Esophagus muscularis mucosa (tissue), 4 donors: ENCODE data around the gene DMXL2.

ENCODE experiments used
- EP300 ChIP-seq: sonication (generic); formaldehyde crosslinking; IDR thresholded peaks from one replicate; pipeline ENCODE4 v1.6.1; 2017; ENCODE audit warnings: antibody characterized with exemption
- POLR2A ChIP-seq: fragments of 450-650 bp; IDR thresholded peaks from one replicate; pipeline ENCODE4 v1.6.1; 2017; ENCODE audit warnings: antibody characterized with exemption, moderate library complexity, mild to moderate bottlenecking, low read depth
- POLR2AphosphoS5 ChIP-seq, 2 donors: sonication (generic); formaldehyde crosslinking; IDR thresholded peaks; one replicate each; pipeline ENCODE4 v1.6.1; 2017; ENCODE audit warnings: antibody characterized with exemption in 2 of 2
- TF ChIP-seq, protein P1 (sequence below), 3 experiments: fragments of 200-600 bp in 2 of 3; fragments of 450-650 bp in 1 of 3; sonication (generic) in 2 of 3; IDR thresholded peaks; one replicate each; pipeline ENCODE4 v1.5.1; 2017 to 2019; ENCODE audit warnings: antibody characterized with exemption in 3 of 3, mild to moderate bottlenecking in 2 of 3, moderate library complexity in 1 of 3

- TF ChIP-seq, protein P1, sequence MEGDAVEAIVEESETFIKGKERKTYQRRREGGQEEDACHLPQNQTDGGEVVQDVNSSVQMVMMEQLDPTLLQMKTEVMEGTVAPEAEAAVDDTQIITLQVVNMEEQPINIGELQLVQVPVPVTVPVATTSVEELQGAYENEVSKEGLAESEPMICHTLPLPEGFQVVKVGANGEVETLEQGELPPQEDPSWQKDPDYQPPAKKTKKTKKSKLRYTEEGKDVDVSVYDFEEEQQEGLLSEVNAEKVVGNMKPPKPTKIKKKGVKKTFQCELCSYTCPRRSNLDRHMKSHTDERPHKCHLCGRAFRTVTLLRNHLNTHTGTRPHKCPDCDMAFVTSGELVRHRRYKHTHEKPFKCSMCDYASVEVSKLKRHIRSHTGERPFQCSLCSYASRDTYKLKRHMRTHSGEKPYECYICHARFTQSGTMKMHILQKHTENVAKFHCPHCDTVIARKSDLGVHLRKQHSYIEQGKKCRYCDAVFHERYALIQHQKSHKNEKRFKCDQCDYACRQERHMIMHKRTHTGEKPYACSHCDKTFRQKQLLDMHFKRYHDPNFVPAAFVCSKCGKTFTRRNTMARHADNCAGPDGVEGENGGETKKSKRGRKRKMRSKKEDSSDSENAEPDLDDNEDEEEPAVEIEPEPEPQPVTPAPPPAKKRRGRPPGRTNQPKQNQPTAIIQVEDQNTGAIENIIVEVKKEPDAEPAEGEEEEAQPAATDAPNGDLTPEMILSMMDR (IDR thresholded peaks at IDR 0.05) = no peak
- TF ChIP-seq EP300 (no peak), POLR2A (no peak), POLR2AphosphoS5 (IDR thresholded peaks at IDR 0.05) (no peak)
These were observed 12.1 kb upstream of the DMXL2 start for GRCh38 chr15:51634591-51635198.
